Mammary epithelial cell (primary cell): ENCODE results near the gene OR1A1.

Experiments used
- CTCF ChIP-seq, 2 donors: IDR thresholded peaks in 1 of 2; conservative IDR thresholded peaks in 1 of 2; 2 replicates each; pipeline ENCODE4 v1.5.1; 2011 to 2012; ENCODE audit warnings: inconsistent platforms in 2 of 2, low read length in 2 of 2, mild to moderate bottlenecking in 2 of 2, control low read depth in 1 of 2, low read depth in 1 of 2; ENCODE audit not compliant: insufficient read depth in 1 of 2; ENCODE audit errors: extremely low read depth in 1 of 2
- EZH2 ChIP-seq: IDR thresholded peaks from 2 replicates; pipeline ENCODE4 v1.6.1; 2012; ENCODE audit warnings: low read length, inconsistent platforms, borderline replicate concordance

- TF ChIP-seq CTCF (conservative IDR thresholded peaks at IDR 0.05 in 1 of 2, IDR thresholded peaks at IDR 0.05 in 1 of 2; ENCODE audit: extremely low read depth in 1 of 2, insufficient read depth in 1 of 2, low read depth in 1 of 2, low read length in 2 of 2) (no peak), EZH2 (no peak)
Observed at GRCh38 chr17:3221850-3222249, 14.4 kb downstream of the OR1A1 start.
